ENCODE data around the gene USP34.

- no peak for TF ChIP-seq POLR2A (IDR thresholded peaks at IDR 0.05)
- TF ChIP-seq, protein P1, sequence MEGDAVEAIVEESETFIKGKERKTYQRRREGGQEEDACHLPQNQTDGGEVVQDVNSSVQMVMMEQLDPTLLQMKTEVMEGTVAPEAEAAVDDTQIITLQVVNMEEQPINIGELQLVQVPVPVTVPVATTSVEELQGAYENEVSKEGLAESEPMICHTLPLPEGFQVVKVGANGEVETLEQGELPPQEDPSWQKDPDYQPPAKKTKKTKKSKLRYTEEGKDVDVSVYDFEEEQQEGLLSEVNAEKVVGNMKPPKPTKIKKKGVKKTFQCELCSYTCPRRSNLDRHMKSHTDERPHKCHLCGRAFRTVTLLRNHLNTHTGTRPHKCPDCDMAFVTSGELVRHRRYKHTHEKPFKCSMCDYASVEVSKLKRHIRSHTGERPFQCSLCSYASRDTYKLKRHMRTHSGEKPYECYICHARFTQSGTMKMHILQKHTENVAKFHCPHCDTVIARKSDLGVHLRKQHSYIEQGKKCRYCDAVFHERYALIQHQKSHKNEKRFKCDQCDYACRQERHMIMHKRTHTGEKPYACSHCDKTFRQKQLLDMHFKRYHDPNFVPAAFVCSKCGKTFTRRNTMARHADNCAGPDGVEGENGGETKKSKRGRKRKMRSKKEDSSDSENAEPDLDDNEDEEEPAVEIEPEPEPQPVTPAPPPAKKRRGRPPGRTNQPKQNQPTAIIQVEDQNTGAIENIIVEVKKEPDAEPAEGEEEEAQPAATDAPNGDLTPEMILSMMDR (IDR thresholded peaks at IDR 0.05) = no peak
Measured at GRCh38 chr2:61416871-61417645, 53.8 kb downstream of the USP34 start.

All from esophagus squamous epithelium (tissue), 4 donors.